GM19035 (cell line): ENCODE measurements around the gene GEMIN7.

Source experiments
- ATAC-seq: cut with Tn5 transposase; IDR thresholded peaks from one replicate; pipeline ENCODE4 v1.9.1; 2021; ENCODE audit not compliant: unreplicated experiment

Gene GEMIN7, protein sequence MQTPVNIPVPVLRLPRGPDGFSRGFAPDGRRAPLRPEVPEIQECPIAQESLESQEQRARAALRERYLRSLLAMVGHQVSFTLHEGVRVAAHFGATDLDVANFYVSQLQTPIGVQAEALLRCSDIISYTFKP

DNA sequence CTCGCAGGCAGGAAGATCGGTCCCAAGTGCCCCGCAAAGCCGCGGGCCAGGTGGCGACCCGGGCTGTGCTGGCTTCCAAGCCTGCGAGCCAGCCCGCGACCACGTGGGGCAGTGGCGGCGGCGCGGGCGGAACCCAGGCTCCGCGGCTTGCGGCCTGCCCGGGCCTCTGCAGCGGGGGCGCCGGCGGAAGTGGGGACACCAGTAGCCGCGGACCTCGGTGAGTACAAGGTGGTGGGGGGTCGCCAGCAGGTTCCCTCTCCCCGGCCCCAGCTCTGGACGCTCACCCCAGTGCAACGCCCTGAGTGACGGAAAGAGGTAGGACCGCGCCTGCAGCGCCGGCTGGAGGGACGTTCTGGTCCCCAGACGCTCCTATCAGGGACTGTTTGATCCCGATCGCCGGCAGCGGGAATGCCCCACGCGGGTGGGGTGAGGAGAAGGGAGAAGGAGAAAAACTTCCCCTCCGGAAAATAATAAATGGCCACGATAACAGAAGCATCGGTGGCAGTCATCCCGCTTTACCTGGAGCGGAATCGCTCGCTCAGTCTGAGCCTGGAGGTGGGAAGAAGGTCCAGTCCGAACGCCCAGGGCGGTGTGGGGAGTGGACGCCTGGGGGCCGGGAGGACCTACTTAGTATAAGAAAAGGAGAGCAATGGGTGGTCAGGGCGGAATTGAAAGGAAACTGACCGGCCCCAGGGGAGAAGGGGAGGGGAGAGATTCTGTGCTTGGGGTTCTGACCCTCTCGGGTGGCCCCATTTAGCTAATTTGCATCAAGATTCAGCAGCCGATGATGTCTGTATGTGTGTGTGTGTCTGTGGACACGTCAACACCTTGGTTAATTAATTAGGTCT, at the start of gene GEMIN7:
Gene GEMIN7, plus strand, starts transcription at position 198 of the 848 bp plus-strand sequence. CDS start 10,855 bp downstream, outside the sequence.
- ATAC-seq: no peak

DNA sequence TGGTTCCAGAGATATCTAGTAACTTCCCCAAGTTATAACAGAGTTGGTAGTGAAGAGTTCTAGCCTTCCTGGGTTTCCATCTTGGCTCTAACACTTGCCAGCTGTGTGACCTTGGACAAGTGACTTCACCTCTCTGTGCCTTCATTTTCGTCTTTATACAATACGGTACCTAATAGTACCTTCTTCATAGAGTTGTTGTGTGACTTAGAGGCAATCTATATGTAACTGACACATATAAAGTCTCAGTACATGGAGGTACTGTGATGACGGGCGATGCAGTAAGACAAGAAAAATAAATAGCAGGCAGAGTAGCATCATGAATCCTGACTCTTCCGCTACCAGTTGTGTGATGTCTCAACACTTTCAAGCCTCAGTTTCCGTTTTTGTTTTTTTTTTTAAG, 48.2 kb upstream of the GEMIN7 start:
- no peak for ATAC-seq

DNA sequence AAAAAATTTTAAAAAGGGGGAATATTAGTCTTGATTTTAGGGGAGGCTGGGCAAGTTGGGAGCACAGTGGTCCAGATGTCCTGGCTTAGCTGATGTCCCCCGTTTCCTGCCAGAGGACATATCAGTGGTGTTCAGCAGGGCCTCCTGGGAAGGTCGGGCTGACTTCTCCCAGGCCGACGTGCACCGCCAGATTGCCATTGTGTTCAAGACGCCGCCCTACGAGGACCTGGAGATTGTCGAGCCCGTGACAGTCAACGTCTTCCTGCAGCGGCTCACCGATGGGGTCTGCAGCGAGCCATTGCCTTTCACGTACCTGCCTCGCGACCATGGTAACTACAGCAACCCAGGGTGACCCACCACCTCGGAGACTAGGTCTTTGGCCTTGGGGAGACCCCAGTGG, 46.6 kb upstream of the GEMIN7 start:
- ATAC-seq: no peak

DNA sequence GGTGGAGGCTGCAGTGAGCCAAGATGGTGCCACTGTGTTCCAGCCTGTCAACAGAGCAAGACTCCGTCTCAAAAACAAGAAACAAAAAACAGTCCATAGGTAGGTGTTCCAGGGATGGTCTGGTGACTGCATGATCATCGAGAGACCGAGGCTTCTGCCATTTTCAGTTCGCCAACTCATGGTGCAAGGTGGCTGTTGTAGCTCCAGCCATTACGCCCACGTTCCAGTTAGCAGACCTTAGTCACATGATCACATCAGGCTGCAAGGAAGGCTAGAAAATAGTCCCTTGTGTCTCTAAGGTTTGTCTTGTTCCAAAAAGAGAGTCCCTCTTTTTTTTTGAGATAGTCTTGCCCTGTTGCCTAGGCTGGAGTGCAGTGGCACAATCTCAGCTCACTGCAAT, 43.3 kb upstream of the GEMIN7 start:
- ATAC-seq: no peak

DNA sequence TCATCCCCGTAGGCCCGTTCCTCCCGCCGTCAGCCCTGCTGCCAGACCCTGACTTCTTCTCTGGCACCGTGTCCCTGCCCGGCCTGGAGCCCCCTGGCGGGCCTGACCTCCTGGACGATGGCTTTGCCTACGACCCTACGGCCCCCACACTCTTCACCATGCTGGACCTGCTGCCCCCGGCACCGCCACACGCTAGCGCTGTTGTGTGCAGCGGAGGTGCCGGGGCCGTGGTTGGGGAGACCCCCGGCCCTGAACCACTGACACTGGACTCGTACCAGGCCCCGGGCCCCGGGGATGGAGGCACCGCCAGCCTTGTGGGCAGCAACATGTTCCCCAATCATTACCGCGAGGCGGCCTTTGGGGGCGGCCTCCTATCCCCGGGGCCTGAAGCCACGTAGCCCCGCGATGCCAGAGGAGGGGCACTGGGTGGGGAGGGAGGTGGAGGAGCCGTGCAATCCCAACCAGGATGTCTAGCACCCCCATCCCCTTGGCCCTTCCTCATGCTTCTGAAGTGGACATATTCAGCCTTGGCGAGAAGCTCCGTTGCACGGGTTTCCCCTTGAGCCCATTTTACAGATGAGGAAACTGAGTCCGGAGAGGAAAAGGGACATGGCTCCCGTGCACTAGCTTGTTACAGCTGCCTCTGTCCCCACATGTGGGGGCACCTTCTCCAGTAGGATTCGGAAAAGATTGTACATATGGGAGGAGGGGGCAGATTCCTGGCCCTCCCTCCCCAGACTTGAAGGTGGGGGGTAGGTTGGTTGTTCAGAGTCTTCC, 41.5 kb upstream of the GEMIN7 start:
- no peak for ATAC-seq

DNA sequence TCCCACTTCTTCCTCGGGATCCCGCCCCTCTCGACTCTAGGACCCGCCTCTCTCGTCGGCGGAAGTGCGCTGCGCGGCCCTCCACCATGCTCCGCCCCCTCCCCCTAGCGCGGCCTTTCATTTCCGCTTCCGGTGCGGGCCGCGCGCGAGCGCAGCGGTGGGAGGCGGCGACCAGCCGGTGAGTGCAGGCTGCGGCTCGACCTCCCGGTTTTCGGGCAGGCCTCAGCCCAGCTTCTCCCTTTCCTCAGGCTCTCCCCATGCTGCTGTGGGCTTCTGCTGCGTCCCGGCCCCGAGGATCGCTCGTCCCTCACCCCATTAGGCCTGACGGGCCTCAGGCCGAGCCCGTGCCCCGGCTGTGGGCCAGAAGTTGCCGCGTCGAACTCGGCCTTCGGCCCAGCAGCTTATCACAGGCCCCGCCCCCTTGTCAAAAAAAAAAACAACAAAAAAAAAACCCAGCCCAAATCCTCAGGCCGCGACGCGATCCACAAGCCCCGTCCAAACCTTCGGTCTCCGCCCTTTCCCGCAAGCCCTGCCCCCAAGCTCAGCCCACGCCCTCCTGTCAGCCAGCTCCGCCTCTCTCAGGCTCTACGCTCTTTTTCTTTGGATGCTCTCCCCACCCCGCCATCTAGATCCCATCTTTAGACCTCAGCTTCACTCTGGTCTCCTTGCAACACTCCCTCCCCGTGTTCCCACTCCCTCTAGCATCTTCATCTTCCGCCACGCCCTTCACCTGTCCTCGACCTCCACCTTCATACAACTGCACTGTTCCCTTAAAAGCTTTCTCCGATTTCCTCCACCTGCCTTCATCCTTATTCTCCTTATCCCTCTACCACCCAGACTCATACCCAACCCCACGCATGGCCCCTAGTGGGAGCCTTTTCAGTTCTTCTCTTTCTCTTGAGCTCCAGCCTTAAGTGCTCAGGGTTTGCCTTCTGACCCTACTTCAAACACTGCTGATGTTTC, 39.8 kb upstream of the GEMIN7 start, which contains the start of gene CLASRP:
Gene CLASRP, plus strand, starts transcription at position 115 of the 963 bp plus-strand sequence. CDS start 1,168 bp downstream, outside the sequence.
- peak; percentile 88 for ATAC-seq

DNA sequence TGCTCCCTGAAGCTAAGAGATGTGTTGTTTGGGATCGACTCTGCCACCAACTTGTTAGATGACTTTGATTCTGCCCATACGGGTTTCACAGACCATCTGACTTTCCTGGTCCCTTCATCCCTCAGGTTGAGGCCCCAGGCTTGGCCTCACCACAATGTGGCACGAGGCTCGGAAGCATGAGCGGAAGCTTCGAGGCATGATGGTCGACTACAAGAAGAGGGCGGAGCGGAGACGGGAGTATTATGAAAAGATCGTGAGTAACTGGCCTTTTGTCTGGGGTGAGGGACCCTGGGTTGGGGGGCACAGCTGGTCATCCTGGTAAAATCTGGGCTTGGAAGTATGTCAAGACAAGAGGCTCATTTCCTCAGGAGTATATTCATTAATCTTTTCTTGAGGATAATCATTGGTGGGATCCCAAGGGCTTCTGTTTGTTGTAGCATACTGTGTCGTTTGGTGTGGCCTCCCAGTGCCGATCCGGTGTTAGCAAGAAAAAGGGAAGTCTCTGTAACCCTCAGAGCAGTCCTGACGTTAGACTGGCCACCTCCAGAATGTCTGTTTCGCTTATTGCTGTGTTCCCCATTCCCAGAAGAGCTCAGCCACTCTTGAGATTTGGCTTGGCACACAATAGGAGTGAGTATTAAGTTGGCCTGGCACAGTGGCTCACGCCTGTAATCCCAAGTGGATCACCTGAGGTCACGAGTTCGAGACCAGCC, 38.8 kb upstream of the GEMIN7 start:
- ATAC-seq: no peak

DNA sequence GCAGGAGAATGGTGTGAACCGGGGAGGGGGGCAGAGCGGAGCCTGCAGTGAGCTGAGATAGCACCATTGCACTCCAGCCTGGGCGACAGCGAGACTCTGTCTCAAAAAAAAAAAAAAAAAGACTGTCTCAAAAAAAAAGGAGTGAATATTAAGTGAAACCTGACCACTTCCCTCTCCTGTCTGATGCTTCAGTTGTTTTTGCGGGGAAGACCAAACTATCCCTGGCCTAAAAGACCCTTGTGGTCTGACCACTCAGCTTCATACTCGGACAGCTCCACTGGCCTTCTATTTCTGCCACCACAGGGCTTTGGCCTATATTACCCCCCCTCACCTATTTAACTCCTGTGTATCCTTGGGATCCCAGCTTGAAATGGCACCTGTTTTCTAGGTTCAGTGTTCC, 37.9 kb upstream of the GEMIN7 start:
- ATAC-seq: no peak

DNA sequence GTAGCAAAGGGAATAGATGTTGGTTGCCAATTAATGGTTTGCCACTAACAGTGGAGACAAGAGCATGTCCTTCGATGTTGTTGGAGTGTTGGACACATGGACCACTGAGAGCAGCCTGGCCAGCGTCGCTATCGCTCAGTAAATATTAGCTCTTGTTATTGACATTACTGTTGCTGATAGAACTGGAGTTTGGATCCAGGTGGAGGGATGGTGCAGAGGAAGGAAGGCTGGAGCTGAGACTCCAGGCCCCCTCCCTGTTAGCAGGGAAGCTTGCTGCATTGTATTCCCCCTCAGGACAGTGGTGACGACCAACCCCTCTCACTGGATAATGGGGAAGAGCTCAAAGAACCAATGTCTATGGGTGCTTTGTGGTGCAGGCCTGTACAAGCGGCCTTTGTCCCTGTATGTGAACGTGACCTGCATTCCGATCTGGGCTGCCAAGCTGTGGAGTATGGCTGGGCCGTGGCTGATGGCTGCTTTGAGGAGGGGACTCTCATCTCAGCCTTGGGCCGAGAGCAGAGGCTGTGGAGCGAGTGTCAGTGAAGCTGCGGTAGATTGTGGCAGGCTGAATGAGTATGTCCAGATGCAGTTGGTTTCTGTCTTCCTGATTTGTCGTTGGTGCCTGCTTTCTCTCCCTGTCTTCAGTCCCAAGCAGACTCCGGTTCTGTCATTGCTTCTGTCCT, 33.2 kb upstream of the GEMIN7 start:
- no peak for ATAC-seq

DNA sequence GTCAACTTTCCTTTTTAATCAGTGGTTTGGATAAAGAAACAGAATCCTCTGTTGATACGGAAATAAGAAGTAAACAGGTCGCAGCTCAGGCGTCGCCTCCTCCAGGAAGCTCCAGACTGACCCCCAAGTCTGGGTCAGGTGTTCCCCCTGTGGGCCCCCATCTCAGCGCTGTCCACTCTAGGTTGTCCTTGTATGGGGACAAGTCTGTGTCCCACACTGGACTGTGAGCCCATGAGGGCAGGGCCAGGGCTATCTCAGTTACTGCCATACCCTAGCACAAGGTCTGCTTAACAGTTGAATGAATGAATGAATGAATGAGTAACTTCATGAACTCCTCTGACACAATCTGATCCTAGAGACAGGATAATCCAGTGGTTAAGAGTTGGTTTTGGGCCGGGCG, 32.7 kb upstream of the GEMIN7 start:
- ATAC-seq: no peak

DNA sequence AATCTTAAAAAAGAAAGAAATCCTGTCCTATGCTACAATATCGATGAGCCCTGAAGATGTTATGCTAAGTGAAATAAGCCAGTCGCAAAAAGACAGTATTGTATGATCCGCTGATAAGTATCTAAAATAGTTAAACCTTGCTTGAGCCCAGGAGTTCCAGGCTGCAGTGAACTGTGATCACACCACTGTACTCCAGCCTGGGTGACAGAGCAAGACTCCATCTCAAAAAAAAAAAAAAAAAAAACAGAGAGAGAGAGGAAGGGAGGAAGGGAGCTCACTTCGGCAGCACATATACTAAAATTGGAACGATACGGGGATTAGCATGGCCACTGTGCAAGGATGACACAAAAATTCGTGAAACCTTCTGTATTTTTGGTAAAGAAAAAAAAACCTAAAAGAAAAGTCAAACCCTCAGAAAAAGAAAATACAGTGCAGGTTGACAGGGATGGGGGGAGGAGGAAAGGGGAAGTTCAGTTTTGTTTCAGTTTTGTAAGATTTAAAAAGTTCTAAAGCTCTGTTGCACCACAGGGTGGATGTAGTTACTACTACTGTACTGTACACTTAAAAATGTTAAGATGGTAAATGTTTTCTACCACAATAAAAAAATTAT, 31.8 kb upstream of the GEMIN7 start:
- peak; percentile 72 for ATAC-seq

DNA sequence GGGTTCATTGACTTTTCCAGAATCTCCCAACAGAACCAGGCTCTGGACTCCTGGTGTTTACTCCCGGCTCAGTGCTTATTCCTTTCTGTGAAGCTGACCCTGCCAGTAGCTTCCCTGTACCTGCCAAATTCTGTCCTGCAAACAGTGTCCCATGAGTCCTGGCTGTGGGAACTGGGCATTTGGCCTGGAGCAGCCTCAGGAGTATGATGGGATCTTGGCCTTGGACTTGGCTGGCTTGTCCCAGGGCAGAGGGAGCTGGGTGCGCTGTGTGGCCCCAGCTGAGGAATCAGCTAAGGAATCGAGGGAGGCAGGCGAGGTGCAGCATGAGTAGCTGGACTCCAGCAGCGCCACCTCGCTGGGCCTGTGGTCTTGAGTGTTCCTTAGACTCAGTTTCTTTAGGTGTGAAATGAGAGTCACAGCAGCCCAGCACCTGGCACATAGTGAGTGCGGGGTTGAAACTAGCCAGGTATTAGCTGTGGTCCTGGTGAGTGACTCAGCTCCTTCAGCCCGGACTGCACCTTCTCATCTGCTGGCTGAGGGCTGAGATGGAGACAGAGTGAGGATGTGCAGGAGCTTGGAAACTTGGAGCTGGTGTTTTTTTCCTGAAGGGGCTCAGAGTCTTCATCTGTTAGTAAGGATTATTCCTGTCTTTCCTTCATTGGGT, 29.9 kb upstream of the GEMIN7 start:
- no peak for ATAC-seq

DNA sequence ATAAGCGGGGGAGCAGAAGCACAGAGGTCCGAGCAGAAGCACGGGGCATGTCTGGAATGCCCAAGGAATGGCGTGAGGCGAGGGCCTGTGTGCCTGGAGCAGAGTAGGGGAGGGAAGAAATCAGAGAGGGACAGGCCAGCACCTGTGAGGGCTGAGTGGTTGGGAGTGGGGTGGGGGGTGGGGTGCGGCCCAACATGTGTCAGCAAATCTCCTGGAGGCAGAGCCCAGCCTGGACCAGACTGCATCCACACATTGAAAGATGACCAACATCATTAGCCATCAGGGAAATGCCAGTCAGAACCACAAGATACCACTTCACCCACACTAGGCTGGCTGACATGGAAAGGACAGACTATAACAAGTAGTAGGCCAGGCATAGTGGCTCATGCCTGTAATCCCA, 29.0 kb upstream of the GEMIN7 start:
- ATAC-seq: no peak

DNA sequence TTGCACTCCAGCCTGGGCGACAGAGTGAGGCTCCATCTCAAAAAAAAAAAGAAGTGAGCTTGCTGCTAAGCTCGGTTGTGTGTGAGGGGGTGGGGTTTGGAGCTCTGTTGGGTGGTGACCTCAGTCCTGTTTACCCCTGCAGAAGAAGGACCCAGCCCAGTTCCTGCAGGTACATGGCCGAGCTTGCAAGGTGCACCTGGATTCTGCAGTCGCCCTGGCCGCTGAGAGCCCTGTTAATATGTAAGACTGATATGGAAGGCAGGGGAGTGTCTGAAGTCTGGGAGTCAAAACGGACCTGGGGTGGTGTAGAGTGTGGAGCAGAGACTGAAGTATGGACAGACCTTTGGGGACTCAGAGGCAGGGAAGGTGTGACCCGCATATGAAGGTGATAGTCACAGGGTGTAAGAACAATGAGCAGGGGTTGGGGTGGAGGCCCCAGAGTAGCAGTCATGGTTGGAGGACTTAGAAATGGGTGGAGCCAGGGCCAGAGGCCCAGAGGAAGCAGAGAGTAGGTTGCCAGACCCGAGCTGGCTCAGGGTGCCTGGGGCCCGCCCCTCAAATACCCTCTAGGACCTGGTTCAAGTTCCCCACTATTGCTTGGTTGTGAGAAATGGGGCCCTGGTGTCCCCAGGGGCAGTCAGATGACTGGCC, 27.0 kb upstream of the GEMIN7 start:
- ATAC-seq: no peak

DNA sequence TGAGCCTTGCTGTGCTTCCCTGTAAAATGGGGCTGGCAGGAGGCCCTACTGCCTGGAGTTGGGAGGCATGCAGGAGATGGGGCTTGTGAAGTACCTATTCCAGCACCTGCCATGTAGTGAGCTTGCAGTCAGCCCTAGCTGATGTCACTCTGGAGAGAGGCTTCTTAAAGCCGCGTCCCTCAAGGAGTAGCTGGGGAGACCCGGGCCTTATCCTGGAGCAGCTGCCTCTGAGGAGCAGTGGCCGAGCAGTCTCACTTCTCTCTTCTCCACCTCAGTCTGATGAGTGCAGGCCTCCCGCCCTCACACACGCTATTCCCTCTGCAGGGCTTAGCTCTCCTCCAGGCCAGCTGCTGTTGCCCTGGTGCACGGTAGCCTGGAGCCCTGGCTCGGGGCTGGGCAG, 22.2 kb upstream of the GEMIN7 start:
- ATAC-seq: no peak

DNA sequence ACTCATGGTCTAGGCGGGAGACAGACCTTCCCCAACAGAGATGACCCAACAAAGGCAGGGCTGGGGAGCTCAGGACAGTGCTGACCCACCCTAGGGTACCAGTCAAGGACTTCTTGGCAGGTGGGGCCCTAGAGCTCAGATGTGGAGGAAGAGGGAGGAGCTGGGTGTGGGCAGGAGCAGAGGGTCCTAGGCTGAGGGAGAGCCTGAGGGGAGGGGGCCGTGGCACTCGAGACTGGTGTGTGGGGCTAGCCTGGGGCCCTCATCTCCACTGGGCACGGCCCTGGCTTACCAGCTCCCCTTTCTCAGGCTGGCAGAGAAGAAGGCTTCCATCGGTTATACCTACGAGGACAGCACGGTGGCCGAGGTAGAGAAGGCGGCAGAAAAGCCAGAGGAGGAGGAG, 21.6 kb upstream of the GEMIN7 start:
- no peak for ATAC-seq

DNA sequence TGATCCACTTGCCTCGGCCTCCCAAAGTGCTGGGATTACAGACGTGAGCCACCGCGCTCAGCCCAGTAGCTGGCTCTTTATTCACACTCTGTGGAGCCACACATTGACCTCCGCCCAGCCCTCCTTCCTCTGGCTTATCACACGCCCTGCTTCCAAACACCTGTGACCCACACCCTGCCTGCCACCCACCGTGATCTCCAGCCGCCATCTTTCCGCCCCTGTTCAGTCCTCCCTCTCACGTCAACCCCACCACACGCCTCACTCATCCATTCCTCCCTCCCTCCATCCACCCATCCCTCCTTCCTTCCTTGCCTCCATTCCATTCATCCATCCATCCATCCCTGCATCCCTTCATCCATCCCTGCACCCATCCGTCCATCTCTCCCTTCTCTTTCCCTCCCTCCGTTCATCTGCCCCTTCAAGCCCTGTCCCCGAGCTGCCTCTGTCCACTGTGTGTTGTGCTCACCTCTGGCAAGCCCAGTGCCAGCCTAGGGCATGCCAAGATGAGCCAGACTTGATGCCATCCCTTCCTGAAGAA, 20.4 kb upstream of the GEMIN7 start:
- ATAC-seq: no peak
